ENCODE data around the gene SLC15A4.
"Not testable (repeated sequence)": the region's sequence is repeated elsewhere in the genome, so short reads cannot be mapped to it uniquely, and the experiment has no call there.

Gene SLC15A4

DNA sequence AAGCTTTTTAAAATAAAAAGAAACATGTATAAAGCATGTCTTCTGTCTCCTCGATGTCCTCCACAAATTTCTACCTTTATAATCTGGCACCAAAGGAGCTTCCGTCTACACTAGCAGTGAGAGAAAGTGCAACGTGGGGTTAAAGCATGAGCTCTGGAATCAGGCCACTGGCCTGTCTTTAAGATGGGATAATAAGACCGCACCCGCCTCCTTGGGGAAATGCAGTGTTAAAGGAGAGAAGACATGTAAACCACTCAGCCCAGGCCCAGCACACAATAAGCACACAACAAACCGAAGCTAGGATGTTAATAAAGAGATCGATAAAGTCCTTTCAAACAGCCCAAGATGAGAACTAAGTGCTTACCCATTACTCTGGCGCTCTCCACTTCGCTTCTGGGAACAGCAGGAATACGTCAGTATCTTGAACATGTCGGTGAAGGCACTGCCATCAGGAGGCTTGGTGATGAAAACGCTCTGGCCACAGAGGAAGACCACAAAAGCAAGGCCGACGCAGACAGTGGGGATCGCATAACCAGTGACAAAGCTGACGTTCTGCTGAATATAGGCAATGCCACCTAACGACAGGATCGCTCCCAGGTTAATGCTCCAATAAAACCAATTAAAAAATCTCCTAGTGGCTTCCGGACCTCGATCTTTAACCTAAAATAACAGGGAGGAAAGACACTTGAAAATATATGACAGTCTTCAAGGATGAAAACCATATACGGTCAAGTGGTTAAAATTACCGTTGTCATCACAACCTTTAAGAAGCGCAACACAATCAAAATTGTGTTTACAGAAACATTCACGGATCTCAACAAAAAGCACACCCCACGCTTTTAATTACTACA is 9.1 kb downstream of the SLC15A4 start:
- TF ChIP-seq GATA1 (IDR thresholded peaks at IDR 0.05; ENCODE audit: low read depth, low read length) (no peak), POLR2A (IDR thresholded peaks at IDR 0.05; ENCODE audit: low read length) (no peak)
- DNase-seq, result no peak

DNA sequence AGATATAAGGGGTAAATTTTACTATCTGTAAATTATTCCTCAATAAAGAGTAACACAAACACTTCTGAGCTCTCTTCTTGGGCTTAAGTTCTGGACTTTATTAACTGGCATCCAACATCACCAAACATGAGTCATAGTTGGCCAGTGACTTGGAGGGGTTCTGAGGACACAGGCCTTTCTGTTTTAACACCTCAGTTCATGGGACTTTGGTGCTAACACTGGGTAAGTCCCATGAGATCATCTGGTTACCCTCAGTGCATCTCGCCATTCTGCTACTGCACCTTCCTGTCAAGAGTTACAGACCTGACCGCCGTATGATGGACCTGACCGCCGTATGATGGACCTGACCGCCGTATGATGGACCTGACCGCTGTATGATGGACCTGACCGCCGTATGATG is 9.9 kb downstream of the SLC15A4 start:
- DNase-seq, result no peak

DNA sequence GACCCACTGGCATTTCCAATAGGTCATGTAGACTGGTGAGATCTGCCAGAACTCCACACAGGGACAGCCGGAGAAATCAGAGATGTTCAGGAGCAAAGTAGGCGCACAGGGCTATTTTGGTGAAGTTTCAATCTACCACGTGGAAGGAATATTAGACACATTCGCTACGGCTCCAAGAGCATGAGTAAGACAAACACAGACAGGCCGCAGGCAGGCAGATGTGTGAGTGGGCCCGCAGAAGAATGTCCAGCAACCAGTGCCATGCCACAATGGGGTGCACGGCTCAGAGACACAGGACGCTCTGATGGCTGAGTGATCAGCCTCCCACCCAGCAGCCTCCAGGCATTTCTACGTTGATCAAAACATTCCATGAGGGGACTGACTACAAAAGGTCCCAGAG is 10.4 kb downstream of the SLC15A4 start:
- DNase-seq, result no peak
- TF ChIP-seq POLR2A (IDR thresholded peaks at IDR 0.05; ENCODE audit: low read length), result no peak
- TF ChIP-seq GATA1 (IDR thresholded peaks at IDR 0.05; ENCODE audit: low read depth, low read length), result no peak

More for the DNA sequence above, 9.9 kb downstream of the SLC15A4 start:
- no peak for TF ChIP-seq GATA1 (IDR thresholded peaks at IDR 0.05; ENCODE audit: low read depth, low read length)
- no peak for TF ChIP-seq POLR2A (IDR thresholded peaks at IDR 0.05; ENCODE audit: low read length)

DNA sequence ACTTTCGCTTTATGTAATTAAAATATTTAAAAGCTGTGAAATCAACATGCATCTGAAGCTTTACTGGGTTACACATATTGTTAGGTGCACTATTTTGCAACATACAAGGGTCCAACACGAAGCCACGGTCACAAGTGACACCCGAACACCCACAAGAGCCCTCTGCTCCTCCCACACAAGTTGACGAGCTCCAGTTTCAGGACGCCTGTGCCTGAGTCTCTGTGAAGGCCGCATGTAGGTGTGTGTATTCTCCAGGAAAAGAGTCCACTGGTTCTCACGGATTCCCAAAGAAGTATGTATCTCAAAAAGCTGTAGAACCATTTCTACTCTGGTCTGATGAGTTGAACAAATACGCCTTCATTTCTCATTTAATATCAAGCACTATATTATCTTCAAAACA is 12.0 kb downstream of the SLC15A4 start:
- TF ChIP-seq POLR2A (IDR thresholded peaks at IDR 0.05; ENCODE audit: low read length) (no peak), GATA1 (IDR thresholded peaks at IDR 0.05; ENCODE audit: low read depth, low read length) (no peak)
- DNase-seq, result no peak

DNA sequence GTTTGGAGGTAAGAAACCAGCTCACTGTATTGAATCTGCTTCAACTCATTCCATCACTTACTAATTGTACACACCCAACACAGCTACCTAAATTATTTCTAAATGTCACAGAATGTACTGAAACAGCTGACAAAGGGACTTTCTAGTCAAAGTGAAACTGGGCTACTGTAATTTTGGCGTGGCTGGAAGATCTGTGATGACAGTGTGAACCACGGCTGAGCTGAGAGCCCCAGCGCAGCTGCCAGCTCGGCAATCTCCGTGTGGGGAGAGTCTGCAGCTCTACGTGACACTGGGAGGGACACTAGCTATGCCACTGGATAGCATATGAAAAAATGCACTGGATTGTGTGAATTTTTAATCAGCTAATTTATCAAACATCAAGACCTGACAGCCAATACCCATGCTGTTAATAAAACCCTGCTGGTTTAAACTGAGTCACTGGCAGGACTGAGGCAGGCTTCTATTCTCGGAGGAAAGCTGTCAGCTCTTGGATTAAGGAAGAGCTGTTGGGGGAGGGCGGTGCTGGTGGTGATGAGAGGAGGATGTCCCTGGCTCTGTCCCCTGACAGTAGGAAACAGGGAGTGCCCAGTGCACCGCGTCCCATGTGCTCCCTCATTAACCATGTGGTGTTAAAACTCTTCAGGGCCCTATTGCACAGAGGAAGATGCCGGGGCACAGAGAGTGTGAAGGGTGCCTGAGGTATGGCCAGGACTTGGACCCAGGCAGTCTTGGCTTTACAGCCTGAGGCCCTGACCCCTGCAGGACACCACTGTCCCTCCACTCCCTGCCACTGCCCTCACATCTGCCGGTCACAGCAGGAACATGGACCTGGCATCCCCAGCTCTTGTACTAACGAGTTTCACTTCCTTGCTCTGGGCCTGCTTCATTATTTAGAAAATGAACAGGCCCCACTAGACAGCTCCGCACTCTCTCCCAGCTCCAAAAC is 13.3 kb downstream of the SLC15A4 start:
- TF ChIP-seq POLR2A (IDR thresholded peaks at IDR 0.05; ENCODE audit: low read length), result no peak
- no peak for TF ChIP-seq GATA1 (IDR thresholded peaks at IDR 0.05; ENCODE audit: low read depth, low read length)
- no peak for DNase-seq

DNA sequence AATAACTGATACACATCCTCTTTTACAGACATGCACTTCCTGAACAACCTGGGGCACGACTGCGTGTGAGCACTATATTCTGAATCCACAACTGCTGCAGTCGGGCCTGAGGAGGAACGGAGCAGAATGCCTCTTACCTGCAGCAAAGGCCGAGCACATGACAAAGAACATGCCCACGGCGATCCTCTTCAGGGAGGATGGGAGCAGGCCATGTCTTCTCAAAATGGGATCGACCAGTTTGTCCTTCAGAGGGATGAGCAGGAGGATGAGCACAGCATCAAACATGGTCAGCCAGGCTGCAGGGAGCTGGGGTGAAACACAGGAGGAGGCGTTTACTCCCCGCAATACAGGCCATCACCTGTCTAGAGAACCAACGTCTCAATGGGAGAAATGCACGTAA is 15.1 kb downstream of the SLC15A4 start:
- TF ChIP-seq GATA1 (IDR thresholded peaks at IDR 0.05; ENCODE audit: low read depth, low read length) (no peak), POLR2A (IDR thresholded peaks at IDR 0.05; ENCODE audit: low read length) (no peak)
- no peak for DNase-seq

DNA sequence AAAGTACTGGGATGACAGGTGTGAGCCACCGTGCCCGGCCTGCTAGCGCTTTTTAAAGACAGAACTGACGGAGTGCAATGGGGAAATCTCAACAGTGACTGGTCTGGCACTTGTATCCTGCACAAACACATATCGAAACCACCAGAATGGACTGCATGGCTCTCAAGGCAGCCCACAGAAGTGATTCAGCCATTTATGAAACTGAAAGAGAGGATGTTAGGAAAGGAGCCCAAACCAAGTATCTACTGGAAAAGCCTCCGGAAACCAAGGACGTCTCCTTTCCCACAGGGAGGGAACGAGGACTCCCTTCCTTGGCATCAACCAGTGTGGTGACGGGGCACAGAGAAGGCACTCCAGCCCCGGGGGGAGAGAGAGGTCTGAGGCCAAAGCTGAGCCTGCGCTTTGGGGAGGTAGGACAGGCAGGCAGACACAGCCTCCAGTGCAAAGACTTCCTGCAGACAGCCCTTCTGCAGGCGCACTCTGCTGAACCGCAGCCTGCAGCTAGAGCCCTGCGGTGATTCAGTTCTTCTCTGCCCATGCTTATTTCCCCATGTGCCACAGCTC is 16.5 kb downstream of the SLC15A4 start:
- no peak for DNase-seq
- TF ChIP-seq GATA1 (IDR thresholded peaks at IDR 0.05; ENCODE audit: low read depth, low read length) (no peak), POLR2A (IDR thresholded peaks at IDR 0.05; ENCODE audit: low read length) (no peak)

DNA sequence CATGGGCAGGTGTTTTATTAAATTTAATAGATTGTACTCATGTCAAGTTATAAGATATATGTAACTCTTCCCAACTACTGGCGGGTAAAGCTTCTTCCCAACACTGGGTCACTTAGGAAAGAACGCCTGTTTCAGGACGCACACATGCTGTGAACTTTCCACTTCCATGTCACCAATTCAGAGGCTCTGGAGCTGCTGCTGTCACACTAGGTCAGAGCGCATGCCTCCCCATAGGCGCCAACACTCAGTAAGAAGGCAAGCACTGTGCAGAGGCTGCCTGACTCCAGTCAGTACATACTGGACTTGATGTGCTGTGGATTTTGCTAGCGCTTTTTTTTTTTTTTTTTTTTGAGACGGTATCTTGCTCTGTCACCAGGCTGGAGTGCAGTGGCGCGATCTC is 17.2 kb downstream of the SLC15A4 start:
- DNase-seq, result no peak
- TF ChIP-seq GATA1 (IDR thresholded peaks at IDR 0.05; ENCODE audit: low read depth, low read length) (no peak), POLR2A (IDR thresholded peaks at IDR 0.05; ENCODE audit: low read length) (no peak)

DNA sequence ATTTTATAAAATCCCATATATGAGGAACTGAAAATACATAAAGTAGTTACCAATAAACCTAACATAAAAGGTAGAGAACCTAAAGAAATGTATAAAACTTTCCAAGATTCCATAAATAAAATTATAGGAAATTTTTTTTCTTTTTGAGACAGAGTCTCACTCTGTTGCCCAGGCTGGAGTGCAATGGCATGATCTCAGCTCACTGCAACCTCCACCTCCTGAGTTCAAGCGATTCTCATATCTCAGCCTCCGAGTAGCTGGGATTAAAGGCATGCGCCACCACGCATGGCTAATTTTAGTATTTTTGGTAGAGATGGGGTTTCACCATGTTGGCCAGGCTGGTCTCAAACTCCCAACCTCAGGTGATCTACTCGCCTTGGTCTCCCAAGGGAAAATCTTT is 18.4 kb downstream of the SLC15A4 start:
- DNase-seq, result not testable (repeated sequence)

DNA sequence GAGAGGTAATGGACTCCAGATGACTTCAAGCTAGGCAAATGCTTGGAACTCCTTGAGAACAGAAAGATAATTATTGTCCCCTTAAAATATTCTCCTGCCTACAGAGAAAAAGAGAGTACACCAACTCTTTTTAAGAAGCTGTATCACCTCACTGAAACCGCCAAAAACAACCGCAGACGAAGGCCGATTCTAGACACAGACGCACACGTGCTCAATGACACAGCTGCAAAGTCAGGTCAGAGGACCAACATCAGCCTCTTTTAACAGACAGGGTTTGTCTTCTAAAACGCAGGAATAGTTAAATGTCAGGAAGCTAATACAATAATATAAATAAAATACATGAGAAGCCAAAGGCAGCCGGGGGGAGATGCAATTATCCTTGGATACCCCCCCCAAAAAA is 19.0 kb downstream of the SLC15A4 start:
- TF ChIP-seq POLR2A (IDR thresholded peaks at IDR 0.05; ENCODE audit: low read length) (no peak), GATA1 (IDR thresholded peaks at IDR 0.05; ENCODE audit: low read depth, low read length) (no peak)
- DNase-seq, result no peak

DNA sequence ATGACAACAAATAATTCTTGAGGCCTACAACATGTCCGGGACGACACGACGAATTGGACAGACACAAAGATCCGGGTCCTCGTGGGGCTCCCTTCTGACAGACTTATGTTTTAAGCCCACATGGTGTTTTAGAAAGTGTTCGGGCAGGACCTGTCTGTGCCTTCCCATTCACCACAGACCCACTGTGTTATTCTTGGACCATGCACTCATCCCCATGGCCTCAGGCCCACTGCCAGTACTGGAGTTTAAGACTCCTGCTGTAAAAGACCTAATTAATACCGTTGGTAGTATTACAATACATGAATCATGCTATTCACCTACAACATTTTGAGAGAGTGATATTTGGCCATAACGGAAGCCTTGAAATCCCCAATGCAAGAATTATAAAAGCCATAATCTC is 20.0 kb downstream of the SLC15A4 start:
- DNase-seq, result no peak
- TF ChIP-seq POLR2A (IDR thresholded peaks at IDR 0.05; ENCODE audit: low read length) (no peak), GATA1 (IDR thresholded peaks at IDR 0.05; ENCODE audit: low read depth, low read length) (no peak)

DNA sequence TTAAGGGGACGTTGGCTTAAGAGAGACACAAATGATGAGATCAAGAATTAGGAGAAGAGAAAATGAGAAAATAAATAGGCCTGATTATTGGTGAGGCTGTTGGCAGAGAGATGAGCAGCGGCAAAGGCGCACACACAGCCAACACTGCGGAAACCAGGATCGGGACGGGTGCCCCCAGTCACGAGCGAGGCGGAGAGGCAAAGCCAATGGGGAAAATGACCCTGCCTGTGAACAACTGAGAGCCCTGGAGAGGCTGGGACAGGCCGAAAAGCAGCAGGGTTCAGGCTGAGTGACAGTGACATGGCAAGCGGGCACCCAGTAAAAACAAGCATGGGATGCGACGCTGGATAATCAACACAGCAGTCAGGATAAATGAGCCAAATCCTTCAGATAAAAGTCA is 21.0 kb downstream of the SLC15A4 start:
- TF ChIP-seq POLR2A (IDR thresholded peaks at IDR 0.05; ENCODE audit: low read length) (no peak), GATA1 (IDR thresholded peaks at IDR 0.05; ENCODE audit: low read depth, low read length) (no peak)
- DNase-seq, result no peak

DNA sequence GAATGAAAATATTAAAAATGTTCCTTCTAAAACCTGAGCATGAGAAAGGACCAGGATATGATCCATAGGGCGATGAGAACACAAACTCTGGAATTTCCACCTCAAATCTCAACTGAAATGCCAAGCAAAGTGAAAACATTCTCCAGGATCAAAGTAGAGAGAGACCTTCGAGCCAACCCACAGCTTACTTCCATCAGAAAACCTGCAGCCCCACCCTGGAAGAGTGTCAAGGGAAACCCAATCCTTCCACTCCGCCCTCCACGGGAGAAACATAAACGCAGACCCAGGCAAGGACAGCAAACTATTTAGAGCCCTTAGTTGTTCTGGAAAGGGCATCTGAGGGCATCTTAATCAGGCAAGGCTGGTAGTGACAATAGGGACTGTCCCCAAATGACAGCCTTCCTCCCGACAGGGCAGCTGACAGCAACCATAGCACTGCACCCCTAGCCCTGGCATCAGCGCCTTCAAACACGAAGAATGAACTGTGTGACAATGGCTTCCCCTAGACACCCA is 21.8 kb downstream of the SLC15A4 start:
- TF ChIP-seq GATA1 (IDR thresholded peaks at IDR 0.05; ENCODE audit: low read depth, low read length) (no peak), POLR2A (IDR thresholded peaks at IDR 0.05; ENCODE audit: low read length) (no peak)
- DNase-seq, result no peak

DNA sequence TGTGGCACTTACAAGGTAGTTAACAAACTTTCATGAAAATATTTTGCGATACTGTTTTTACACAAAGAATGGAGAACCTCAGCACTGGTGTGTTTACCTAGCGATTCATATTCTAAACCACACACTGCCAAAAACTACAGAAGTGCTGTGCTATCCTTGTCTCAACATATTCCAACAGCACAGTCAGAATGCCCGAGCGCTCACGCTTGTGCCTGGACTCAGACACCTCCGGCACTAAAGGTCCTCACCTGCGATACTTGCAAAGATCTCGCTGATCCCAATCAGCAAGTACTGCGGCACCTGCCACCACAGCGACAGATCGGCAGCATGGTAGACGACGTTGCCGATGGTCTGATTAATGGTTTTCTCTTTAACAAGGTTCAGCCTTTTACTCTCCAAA is 23.2 kb downstream of the SLC15A4 start:
- TF ChIP-seq POLR2A (IDR thresholded peaks at IDR 0.05; ENCODE audit: low read length) (no peak), GATA1 (IDR thresholded peaks at IDR 0.05; ENCODE audit: low read depth, low read length) (no peak)
- no peak for DNase-seq
